T-helper 2 cell treated with Interferon-gamma antibody and Interleukin-4, amounts not matched to agents 5 μg/mL and 100 μg/mL, for 36 hours (primary cell): ENCODE data around the gene TTC23.
A peak's percentile ranks its signal among the peaks of the same experiment; 100 is the strongest.

Source experiments
- DNase-seq: peaks from one replicate; pipeline ENCODE4 v3.0.0; 2021; ENCODE audit warnings: low spot score
- H3K27ac Mint-ChIP-seq: one replicate; pipeline ENCODE4 v1.8.0; 2021; ENCODE audit warnings: mild to moderate bottlenecking, mixed read lengths
- H3K27me3 Mint-ChIP-seq: one replicate; pipeline ENCODE4 v1.8.0; 2021; ENCODE audit warnings: low read depth, mixed read lengths
- H3K36me3 Mint-ChIP-seq: one replicate; pipeline ENCODE4 v1.8.0; 2021; ENCODE audit warnings: low read depth, mixed read lengths
- H3K4me1 Mint-ChIP-seq: one replicate; pipeline ENCODE4 v1.8.0; 2021; ENCODE audit warnings: low read depth, mixed read lengths
- H3K4me3 Mint-ChIP-seq: one replicate; pipeline ENCODE4 v1.8.0; 2022; ENCODE audit warnings: mild to moderate bottlenecking, moderate library complexity, mixed read lengths
- H3K9me3 Mint-ChIP-seq: one replicate; pipeline ENCODE4 v1.8.0; 2021; ENCODE audit warnings: mixed read lengths

TTC23 gene, protein sequence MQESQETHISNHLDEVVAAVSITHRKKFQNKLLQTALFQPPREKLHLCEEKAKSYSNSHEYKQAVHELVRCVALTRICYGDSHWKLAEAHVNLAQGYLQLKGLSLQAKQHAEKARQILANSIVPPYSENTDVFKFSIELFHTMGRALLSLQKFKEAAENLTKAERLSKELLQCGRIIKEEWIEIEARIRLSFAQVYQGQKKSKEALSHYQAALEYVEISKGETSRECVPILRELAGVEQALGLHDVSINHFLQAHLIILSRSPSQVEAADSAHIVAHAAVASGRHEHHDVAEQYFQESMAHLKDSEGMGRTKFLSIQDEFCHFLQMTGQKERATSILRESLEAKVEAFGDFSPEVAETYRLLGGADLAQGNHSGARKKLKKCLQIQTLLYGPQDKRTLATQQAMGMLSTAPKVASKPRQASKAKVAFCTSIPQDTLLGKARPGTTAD

DNA sequence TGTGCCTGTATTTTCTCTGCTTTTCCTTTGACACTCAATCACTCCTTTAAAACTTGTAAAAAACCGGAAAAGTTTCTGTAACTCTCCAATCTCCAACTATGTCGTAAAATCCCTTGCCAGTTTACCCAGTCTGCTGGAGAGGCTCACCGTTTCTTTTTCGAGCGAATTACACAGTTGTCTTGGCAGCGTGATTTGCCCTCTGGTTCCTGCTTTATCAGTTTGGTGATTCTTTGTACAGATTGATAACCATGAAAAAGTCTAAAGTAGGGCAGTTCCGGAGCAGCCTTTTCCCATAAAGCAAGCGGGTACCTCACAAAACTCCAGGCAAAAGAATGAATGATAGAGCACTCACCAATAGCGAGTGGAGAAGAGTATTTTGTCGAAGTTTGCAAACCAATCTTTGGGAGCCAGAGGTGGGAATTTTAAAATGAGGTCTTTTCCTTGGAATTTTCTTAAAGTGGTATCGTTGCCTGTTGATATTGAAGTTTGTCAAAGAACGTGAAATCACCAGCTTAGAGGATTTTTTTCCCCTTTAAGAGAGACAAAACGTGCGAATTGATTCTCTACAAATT, at the start of gene TTC23:
TTC23 (minus strand) TSS at position 312 of the 572 bp plus-strand sequence. CDS start 20,869 bp downstream, outside the sequence.
- Mint-ChIP-seq H3K36me3 (peaks cover 4% of the 10 kb centered on the region), H3K4me1 (peaks cover 24% of the 10 kb centered on the region), H3K4me3 (no peak within 1 kb of the TSS), H3K27me3 (no peaks in the 10 kb centered on the region), H3K27ac (peak within 1 kb of the TSS; percentile 87), H3K9me3 (peaks cover 5% of the 10 kb centered on the region)
- DNase-seq: no peak

- no peak for DNase-seq
- Mint-ChIP-seq H3K36me3 (peaks cover 24% of the 10 kb centered on the region), H3K4me3 (no peak overlapping the region), H3K9me3 (peaks cover 9% of the 10 kb centered on the region), H3K4me1 (peaks cover 2% of the 10 kb centered on the region), H3K27ac (no peak overlapping the region), H3K27me3 (no peaks in the 10 kb centered on the region)
These were observed 47.0 kb upstream of the TTC23 start for GRCh38 chr15:99296386-99296785.

DNA sequence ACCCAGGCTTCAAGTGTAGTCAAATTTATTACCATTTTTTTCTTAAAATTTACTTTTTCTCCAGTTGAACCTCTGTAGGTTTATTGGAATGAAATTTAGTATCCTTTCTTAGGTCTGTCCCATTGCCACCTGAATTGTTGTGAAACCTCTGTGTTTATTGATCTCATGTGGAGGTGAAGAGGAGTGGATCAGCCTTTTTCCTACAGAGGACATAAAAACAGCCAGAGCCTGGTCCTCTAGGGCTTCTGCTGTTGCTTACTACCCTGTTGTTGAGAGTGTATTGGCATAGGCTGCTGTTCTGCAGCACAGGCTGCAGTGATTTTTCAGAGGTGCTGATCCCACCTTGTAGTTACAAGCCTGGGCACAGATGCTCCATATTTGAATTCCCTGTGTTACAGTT, 46.5 kb upstream of the TTC23 start:
- peaks cover 2% of the 10 kb centered on the region for H3K4me1 Mint-ChIP-seq
- no peak overlapping the region for H3K4me3 Mint-ChIP-seq
- peaks cover 9% of the 10 kb centered on the region for H3K9me3 Mint-ChIP-seq
- no peaks in the 10 kb centered on the region for H3K27me3 Mint-ChIP-seq
- H3K27ac Mint-ChIP-seq: no peak overlapping the region
- H3K36me3 Mint-ChIP-seq: peaks cover 24% of the 10 kb centered on the region
- no peak for DNase-seq

- Mint-ChIP-seq H3K36me3 (peaks cover 24% of the 10 kb centered on the region), H3K27me3 (no peaks in the 10 kb centered on the region), H3K4me1 (peaks cover 2% of the 10 kb centered on the region), H3K9me3 (peaks cover 9% of the 10 kb centered on the region), H3K27ac (no peak overlapping the region), H3K4me3 (no peak overlapping the region)
- no peak for DNase-seq
These were observed 42.3 kb upstream of the TTC23 start for GRCh38 chr15:99291643-99292042.

GRCh38 chr15:99283717-99284116, 34.3 kb upstream of the TTC23 start:
- no peak for DNase-seq
- no peaks in the 10 kb centered on the region for H3K27me3 Mint-ChIP-seq
- peaks cover 4% of the 10 kb centered on the region for H3K9me3 Mint-ChIP-seq
- H3K4me3 Mint-ChIP-seq: no peak overlapping the region
- peaks cover 30% of the 10 kb centered on the region for H3K4me1 Mint-ChIP-seq
- no peak overlapping the region for H3K27ac Mint-ChIP-seq
- H3K36me3 Mint-ChIP-seq: peaks cover 17% of the 10 kb centered on the region

GRCh38 chr15:99282586-99282985, 33.2 kb upstream of the TTC23 start:
- peaks cover 4% of the 10 kb centered on the region for H3K9me3 Mint-ChIP-seq
- DNase-seq: no peak
- peaks cover 33% of the 10 kb centered on the region for H3K4me1 Mint-ChIP-seq
- H3K27me3 Mint-ChIP-seq: no peaks in the 10 kb centered on the region
- no peak overlapping the region for H3K27ac Mint-ChIP-seq
- peaks cover 18% of the 10 kb centered on the region for H3K36me3 Mint-ChIP-seq
- H3K4me3 Mint-ChIP-seq: no peak overlapping the region

DNA sequence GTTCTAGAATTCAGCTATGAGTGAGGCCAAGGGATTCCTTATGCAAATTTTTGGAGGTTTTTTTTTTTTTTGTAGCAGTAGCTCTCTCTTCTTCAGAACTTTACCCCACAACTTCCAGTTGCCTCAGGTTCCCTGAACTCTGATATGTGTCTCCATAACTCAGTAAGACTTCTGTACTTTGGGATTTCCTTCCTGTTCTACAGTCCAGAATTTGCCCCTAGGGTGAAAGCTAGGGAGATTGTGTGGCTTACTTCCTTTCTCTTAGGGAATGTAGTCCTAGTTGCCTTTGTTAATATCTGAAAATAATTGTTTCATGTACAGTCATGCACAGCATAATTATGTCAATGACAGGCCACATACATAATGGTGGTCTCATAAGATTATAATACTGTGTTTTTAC, 32.7 kb upstream of the TTC23 start:
- peaks cover 35% of the 10 kb centered on the region for H3K4me1 Mint-ChIP-seq
- H3K27ac Mint-ChIP-seq: no peak overlapping the region
- H3K9me3 Mint-ChIP-seq: peaks cover 4% of the 10 kb centered on the region
- H3K36me3 Mint-ChIP-seq: peaks cover 18% of the 10 kb centered on the region
- no peak overlapping the region for H3K4me3 Mint-ChIP-seq
- no peaks in the 10 kb centered on the region for H3K27me3 Mint-ChIP-seq
- no peak for DNase-seq

DNA sequence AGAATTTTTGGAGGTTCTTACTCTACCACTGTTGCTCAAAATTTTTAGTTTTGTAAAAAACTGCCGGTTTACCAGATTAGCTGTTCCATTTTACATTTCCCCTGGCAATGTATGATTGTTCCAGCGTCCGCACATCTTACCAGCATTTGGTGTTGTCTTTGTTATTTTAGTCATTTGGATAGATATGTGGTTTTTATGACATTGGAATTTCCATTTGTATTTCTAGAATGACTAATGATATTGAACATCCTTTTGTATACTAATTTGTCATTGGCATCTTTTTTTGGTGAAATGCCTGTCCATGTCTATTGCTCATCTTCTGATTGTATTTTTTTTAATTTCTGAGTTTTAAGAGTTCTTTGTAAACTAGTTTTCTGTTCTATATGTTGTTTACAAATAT, 30.4 kb upstream of the TTC23 start:
- peak overlapping the region; percentile 41 for H3K27ac Mint-ChIP-seq
- H3K36me3 Mint-ChIP-seq: peaks cover 18% of the 10 kb centered on the region
- peak overlapping the region; percentile 42 for H3K4me3 Mint-ChIP-seq
- H3K27me3 Mint-ChIP-seq: no peaks in the 10 kb centered on the region
- peaks cover 39% of the 10 kb centered on the region for H3K4me1 Mint-ChIP-seq
- peak; percentile 21 for DNase-seq
- peaks cover 4% of the 10 kb centered on the region for H3K9me3 Mint-ChIP-seq

- Mint-ChIP-seq H3K4me1 (peaks cover 39% of the 10 kb centered on the region), H3K9me3 (peaks cover 4% of the 10 kb centered on the region), H3K4me3 (peak overlapping the region; percentile 42), H3K27ac (peak overlapping the region; percentile 41), H3K27me3 (no peaks in the 10 kb centered on the region), H3K36me3 (peaks cover 18% of the 10 kb centered on the region)
- no peak for DNase-seq
These were observed 29.9 kb upstream of the TTC23 start for GRCh38 chr15:99279290-99279689.

DNA sequence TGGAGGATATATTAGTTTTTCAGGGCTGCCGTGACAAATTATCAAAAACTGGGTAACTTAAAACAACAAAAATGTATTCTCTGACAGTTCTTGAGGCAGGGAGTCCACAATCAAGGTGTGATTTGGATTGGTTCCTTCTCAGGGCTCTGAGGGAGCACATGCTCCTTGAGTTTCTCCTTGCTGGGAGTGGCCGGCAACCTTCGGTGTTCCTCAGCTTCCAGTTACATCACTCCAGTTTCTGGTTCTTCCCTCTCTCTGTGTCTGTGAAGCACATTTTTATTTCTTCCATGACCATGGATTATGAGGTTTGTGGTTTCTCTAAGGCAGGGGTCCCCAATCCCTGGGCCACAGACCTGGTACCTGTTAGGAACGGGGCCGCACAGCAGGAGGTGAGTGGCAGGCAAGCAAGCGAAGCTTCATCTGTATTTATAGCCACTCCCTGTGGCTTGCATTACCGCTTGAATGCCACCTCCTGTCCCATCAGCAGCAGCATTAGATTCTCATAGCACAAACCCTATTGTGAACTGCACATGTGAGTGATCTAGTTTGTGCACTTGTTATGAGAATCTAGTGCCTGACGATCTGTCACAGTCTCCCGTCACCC, 26.2 kb upstream of the TTC23 start:
- peaks cover 4% of the 10 kb centered on the region for H3K9me3 Mint-ChIP-seq
- no peak overlapping the region for H3K4me3 Mint-ChIP-seq
- H3K4me1 Mint-ChIP-seq: peaks cover 27% of the 10 kb centered on the region
- H3K27me3 Mint-ChIP-seq: no peaks in the 10 kb centered on the region
- H3K27ac Mint-ChIP-seq: no peak overlapping the region
- H3K36me3 Mint-ChIP-seq: peaks cover 14% of the 10 kb centered on the region
- no peak for DNase-seq

DNA sequence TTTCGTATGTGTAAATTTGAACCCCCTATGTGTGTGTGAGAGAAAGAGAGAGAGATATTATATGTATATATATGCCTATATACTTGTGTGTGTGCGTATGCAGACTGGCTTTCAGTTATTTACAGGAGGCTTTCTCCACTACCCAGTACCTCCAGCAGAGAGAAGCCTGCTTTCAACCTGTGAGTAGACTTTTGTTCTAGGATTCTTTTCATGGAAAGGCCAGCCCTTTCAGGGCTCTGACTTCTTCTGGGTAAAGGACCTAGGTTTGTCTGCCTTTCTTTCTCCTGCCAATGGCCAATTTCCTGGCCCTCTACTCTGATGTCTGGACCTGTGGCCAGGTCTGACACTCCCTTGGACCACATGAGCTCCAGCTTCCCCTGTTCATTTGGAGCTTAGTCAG, 25.7 kb upstream of the TTC23 start:
- H3K9me3 Mint-ChIP-seq: peaks cover 4% of the 10 kb centered on the region
- peaks cover 11% of the 10 kb centered on the region for H3K36me3 Mint-ChIP-seq
- no peaks in the 10 kb centered on the region for H3K27me3 Mint-ChIP-seq
- peaks cover 21% of the 10 kb centered on the region for H3K4me1 Mint-ChIP-seq
- DNase-seq: no peak
- H3K27ac Mint-ChIP-seq: no peak overlapping the region
- no peak overlapping the region for H3K4me3 Mint-ChIP-seq

- Mint-ChIP-seq H3K27ac (no peak overlapping the region), H3K9me3 (peaks cover under 1% of the 10 kb centered on the region)
- DNase-seq: no peak
These were observed 24.4 kb upstream of the TTC23 start for GRCh38 chr15:99273801-99274200.

GRCh38 chr15:99268431-99268830, 19.1 kb upstream of the TTC23 start:
- DNase-seq: no peak
- Mint-ChIP-seq H3K4me1 (peaks cover 8% of the 10 kb centered on the region), H3K9me3 (no peaks in the 10 kb centered on the region), H3K27ac (no peak overlapping the region), H3K4me3 (no peak overlapping the region), H3K27me3 (no peaks in the 10 kb centered on the region), H3K36me3 (no peaks in the 10 kb centered on the region)

More at GRCh38 chr15:99273801-99274200, 24.4 kb upstream of the TTC23 start:
- Mint-ChIP-seq H3K36me3 (peaks cover 1% of the 10 kb centered on the region), H3K4me3 (no peak overlapping the region), H3K27me3 (no peaks in the 10 kb centered on the region), H3K4me1 (peaks cover 9% of the 10 kb centered on the region)

DNA sequence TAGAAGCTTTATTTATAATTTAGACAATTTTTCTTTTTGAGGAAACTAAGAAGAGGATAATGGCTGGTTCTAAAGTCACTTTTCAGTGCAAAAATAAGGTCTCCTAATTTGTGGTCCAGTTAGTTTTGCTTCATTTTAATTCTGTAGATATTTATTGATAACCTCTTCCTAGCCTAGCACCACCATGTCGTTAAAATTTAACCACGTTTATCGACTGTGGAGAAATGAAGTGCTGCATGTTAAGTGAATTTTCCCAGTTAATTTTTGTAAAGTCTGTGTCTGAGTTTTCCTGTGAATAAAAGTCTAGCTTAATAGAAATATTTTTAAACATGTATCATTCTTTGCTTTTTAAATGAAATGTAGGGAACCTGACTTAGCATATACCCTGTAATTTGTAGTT, 18.6 kb upstream of the TTC23 start:
- DNase-seq: no peak
- H3K27me3 Mint-ChIP-seq: no peaks in the 10 kb centered on the region
- H3K4me3 Mint-ChIP-seq: no peak overlapping the region
- no peak overlapping the region for H3K27ac Mint-ChIP-seq
- H3K36me3 Mint-ChIP-seq: no peaks in the 10 kb centered on the region
- H3K9me3 Mint-ChIP-seq: no peaks in the 10 kb centered on the region
- H3K4me1 Mint-ChIP-seq: peaks cover 8% of the 10 kb centered on the region
